Thyroid gland (tissue), 4 donors: ENCODE data around the gene MICALL1.

Experiments
- CTCF ChIP-seq, 6 experiments: fragments of 200-600 bp in 3 of 6; fragments of 450-650 bp in 3 of 6; sonication (generic) in 3 of 6; IDR thresholded peaks; one replicate each; pipeline ENCODE4 v1.5.1; 2016 to 2019; ENCODE audit warnings: antibody characterized with exemption in 6 of 6, mild to moderate bottlenecking in 2 of 6, inconsistent platforms in 1 of 6, moderate library complexity in 1 of 6
- POLR2A ChIP-seq, 2 donors: fragments of 450-650 bp; IDR thresholded peaks; one replicate each; pipeline ENCODE4 v1.6.1; 2017; ENCODE audit warnings: antibody characterized with exemption in 2 of 2, mild to moderate bottlenecking in 2 of 2, moderate library complexity in 1 of 2

GRCh38 chr22:37862570-37863325, 43.3 kb upstream of the MICALL1 start:
- TF ChIP-seq CTCF (IDR thresholded peaks at IDR 0.05) (no peak), POLR2A (IDR thresholded peaks at IDR 0.05) (no peak)
